ENCODE measurements around the gene FBXL3. TPM values are rescaled to one million over a fixed set of nuclear protein-coding genes. Genes with fewer than 3 reads are reported as not detected.
"Not testable (repeated sequence)": the region's sequence is repeated elsewhere in the genome, so short reads cannot be mapped to it uniquely, and the experiment has no call there.

The FBXL3 gene
- total and polyA plus RNA-seq, 2 donors, result 40.7 to 42.0 TPM

DNA sequence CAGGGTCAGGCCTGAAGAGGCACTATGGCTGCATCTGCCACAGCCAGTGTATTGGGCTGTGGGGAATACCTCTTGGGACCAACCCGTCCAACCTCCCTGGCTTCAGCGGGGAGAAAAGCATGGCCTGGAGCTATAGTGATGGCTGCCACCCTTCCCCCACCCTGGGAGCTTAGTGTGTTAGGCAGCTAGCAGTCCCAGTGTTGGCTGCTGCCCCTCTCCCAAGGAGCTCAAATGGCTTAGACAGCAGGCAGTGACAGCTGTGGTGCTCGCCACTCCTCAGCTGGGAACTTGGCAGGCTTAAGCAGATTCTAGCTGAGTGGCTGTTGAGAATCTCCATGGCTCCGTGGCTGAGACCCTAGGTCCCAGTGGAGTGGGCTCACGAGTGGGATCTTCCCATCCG is 58.9 kb downstream of the FBXL3 start:
- Histone ChIP-seq H3K4me3 (ENCODE audit: low read length in 2 of 2) (no peak overlapping the region), H3K4me1 (ENCODE audit: control insufficient read depth in 2 of 2, insufficient read depth in 2 of 2, low read length in 2 of 2) (peaks cover 0 to 2% of the 10 kb centered on the region in 2 donors), H3K9me3 (ENCODE audit: control insufficient read depth in 2 of 2, insufficient read depth in 1 of 2, low read length in 1 of 2) (no peaks in the 10 kb centered on the region), H3K27ac (ENCODE audit: low read depth in 1 of 2, low read length in 1 of 2) (no peak overlapping the region), H3K27me3 (ENCODE audit: control insufficient read depth in 2 of 2, insufficient read depth in 1 of 2, low read length in 1 of 2) (peaks cover 0 to 3% of the 10 kb centered on the region in 2 donors), H3K36me3 (ENCODE audit: control insufficient read depth in 2 of 2, insufficient read depth in 2 of 2, low read length in 1 of 2) (no peaks in the 10 kb centered on the region)
- no peak for DNase-seq (ENCODE audit: low read depth in 6 of 9, low spot score in 9 of 9)
- WGBS, result 96% methylated on average over 6 of the region's 6 CpGs

DNA sequence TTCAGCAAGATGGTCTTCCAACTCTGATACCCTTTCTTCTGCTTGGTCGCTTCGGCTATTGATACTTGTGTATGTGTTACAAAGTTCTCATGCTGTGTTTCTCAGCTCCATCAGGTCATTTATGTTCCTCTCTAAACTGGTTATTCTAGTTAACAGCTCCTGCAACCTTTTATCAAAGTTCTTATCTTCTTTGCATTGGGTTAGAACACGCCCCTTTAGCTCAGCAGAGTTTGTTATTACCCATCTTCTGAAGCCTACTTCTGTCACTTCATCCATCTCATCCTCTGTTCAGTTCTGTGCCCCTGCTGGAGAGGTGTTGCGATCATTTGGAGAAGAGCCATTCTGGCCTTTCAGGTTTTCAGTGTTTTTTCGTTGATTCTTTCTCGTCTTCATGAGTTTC is 59.9 kb downstream of the FBXL3 start:
- Histone ChIP-seq H3K4me3 (ENCODE audit: low read length in 2 of 2) (no peak overlapping the region), H3K27ac (ENCODE audit: low read depth in 1 of 2, low read length in 1 of 2) (no peak overlapping the region), H3K4me1 (ENCODE audit: control insufficient read depth in 2 of 2, insufficient read depth in 2 of 2, low read length in 2 of 2) (peaks cover 0 to 2% of the 10 kb centered on the region in 2 donors), H3K9me3 (ENCODE audit: control insufficient read depth in 2 of 2, insufficient read depth in 1 of 2, low read length in 1 of 2) (no peaks in the 10 kb centered on the region), H3K27me3 (ENCODE audit: control insufficient read depth in 2 of 2, insufficient read depth in 1 of 2, low read length in 1 of 2) (no peaks in the 10 kb centered on the region), H3K36me3 (ENCODE audit: control insufficient read depth in 2 of 2, insufficient read depth in 2 of 2, low read length in 1 of 2) (no peaks in the 10 kb centered on the region)
- 95% methylated on average over 6 of the region's 6 CpGs for WGBS
- no peak for DNase-seq (ENCODE audit: low read depth in 6 of 9, low spot score in 9 of 9)

GRCh38 chr13:76965759-76966421 is 61.1 kb downstream of the FBXL3 start:
- no peaks in the 10 kb centered on the region for H3K9me3 ChIP-seq (ENCODE audit: control insufficient read depth in 2 of 2, insufficient read depth in 1 of 2, low read length in 1 of 2)
- no peaks in the 10 kb centered on the region for H3K36me3 ChIP-seq (ENCODE audit: control insufficient read depth in 2 of 2, insufficient read depth in 2 of 2, low read length in 1 of 2)
- WGBS, result 76% methylated on average over 6 of the region's 6 CpGs
- H3K27me3 ChIP-seq (ENCODE audit: control insufficient read depth in 2 of 2, insufficient read depth in 1 of 2, low read length in 1 of 2), result no peaks in the 10 kb centered on the region
- no peak overlapping the region for H3K27ac ChIP-seq (ENCODE audit: low read depth in 1 of 2, low read length in 1 of 2)
- DNase-seq (ENCODE audit: low read depth in 6 of 9, low spot score in 9 of 9), result peak in 1 of 9 donors; percentile 22
- peaks cover 0 to 2% of the 10 kb centered on the region in 2 donors for H3K4me1 ChIP-seq (ENCODE audit: control insufficient read depth in 2 of 2, insufficient read depth in 2 of 2, low read length in 2 of 2)
- no peak overlapping the region for H3K4me3 ChIP-seq (ENCODE audit: low read length in 2 of 2)

GRCh38 chr13:76959734-76960133 is 67.2 kb downstream of the FBXL3 start:
- H3K27ac ChIP-seq (ENCODE audit: low read depth in 1 of 2, low read length in 1 of 2); H3K4me1 ChIP-seq (ENCODE audit: control insufficient read depth in 2 of 2, insufficient read depth in 2 of 2, low read length in 2 of 2); DNase-seq (ENCODE audit: low read depth in 6 of 9, low spot score in 9 of 9); H3K27me3 ChIP-seq (ENCODE audit: control insufficient read depth in 2 of 2, insufficient read depth in 1 of 2, low read length in 1 of 2); H3K4me3 ChIP-seq (ENCODE audit: low read length in 2 of 2); H3K36me3 ChIP-seq (ENCODE audit: control insufficient read depth in 2 of 2, insufficient read depth in 2 of 2, low read length in 1 of 2): not testable (repeated sequence)
- peaks cover 0 to 10% of the 10 kb centered on the region in 2 donors for H3K9me3 ChIP-seq (ENCODE audit: control insufficient read depth in 2 of 2, insufficient read depth in 1 of 2, low read length in 1 of 2)

DNA sequence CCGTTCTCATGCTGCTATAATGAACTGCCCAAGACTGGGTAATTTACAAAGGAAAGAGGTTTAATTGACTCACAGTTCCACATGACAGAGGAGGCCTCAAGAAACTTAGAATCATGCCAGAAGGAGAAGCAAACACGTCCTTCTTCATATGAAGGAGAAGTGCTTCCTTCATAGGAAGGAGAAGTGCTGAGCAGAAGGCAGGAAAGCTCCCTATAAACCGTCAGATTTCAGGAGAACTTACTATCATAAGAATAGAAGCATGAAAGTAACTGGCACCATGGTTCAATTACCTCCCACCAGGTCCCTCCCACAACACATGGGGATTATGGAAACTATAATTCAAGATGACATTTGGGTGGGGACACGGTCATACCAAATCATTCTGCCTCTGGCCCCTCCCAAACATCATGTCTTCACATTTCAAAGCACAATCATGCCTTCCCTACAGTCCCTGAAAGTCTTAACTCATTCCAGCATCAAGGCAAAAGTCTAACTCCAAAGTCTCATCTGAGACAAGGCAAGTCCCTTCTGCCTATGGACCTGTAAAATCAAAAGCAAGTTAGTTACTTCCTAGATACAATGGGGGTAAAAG is 68.0 kb downstream of the FBXL3 start:
- no peak overlapping the region for H3K4me3 ChIP-seq (ENCODE audit: low read length in 2 of 2)
- WGBS, result 89% methylated on average over 4 of the region's 4 CpGs
- H3K9me3 ChIP-seq (ENCODE audit: control insufficient read depth in 2 of 2, insufficient read depth in 1 of 2, low read length in 1 of 2), result peaks cover 0 to 10% of the 10 kb centered on the region in 2 donors
- H3K27me3 ChIP-seq (ENCODE audit: control insufficient read depth in 2 of 2, insufficient read depth in 1 of 2, low read length in 1 of 2), result no peaks in the 10 kb centered on the region
- H3K36me3 ChIP-seq (ENCODE audit: control insufficient read depth in 2 of 2, insufficient read depth in 2 of 2, low read length in 1 of 2), result no peaks in the 10 kb centered on the region
- H3K4me1 ChIP-seq (ENCODE audit: control insufficient read depth in 2 of 2, insufficient read depth in 2 of 2, low read length in 2 of 2), result no peaks in the 10 kb centered on the region
- no peak for DNase-seq (ENCODE audit: low read depth in 6 of 9, low spot score in 9 of 9)
- no peak overlapping the region for H3K27ac ChIP-seq (ENCODE audit: low read depth in 1 of 2, low read length in 1 of 2)

- WGBS, result 94% methylated on average over 5 of the region's 5 CpGs
- no peaks in the 10 kb centered on the region for H3K4me1 ChIP-seq (ENCODE audit: control insufficient read depth in 2 of 2, insufficient read depth in 2 of 2, low read length in 2 of 2)
- H3K4me3 ChIP-seq (ENCODE audit: low read length in 2 of 2), result no peak overlapping the region
- H3K36me3 ChIP-seq (ENCODE audit: control insufficient read depth in 2 of 2, insufficient read depth in 2 of 2, low read length in 1 of 2), result no peaks in the 10 kb centered on the region
- H3K27ac ChIP-seq (ENCODE audit: low read depth in 1 of 2, low read length in 1 of 2), result no peak overlapping the region
- no peak for DNase-seq (ENCODE audit: low read depth in 6 of 9, low spot score in 9 of 9)
- H3K9me3 ChIP-seq (ENCODE audit: control insufficient read depth in 2 of 2, insufficient read depth in 1 of 2, low read length in 1 of 2), result peaks cover 0 to 10% of the 10 kb centered on the region in 2 donors
- no peaks in the 10 kb centered on the region for H3K27me3 ChIP-seq (ENCODE audit: control insufficient read depth in 2 of 2, insufficient read depth in 1 of 2, low read length in 1 of 2)
These were observed 71.3 kb downstream of the FBXL3 start for GRCh38 chr13:76955661-76956060.

Other genes with a start within 250 kb of the FBXL3 start
- 16.7 TPM for gene KCTD12, start 140.8 kb downstream of the FBXL3 start, total RNA-seq
- gene KCTD12, start 140.8 kb downstream of the FBXL3 start, polyA plus RNA-seq, result 35.4 TPM
- gene ACOD1, start 78.6 kb downstream of the FBXL3 start, total RNA-seq, result not detected
- gene ACOD1, start 78.6 kb downstream of the FBXL3 start, polyA plus RNA-seq, result 0.02 TPM
- 29.1 TPM for gene CLN5, start 35.1 kb downstream of the FBXL3 start, total RNA-seq
- gene CLN5, start 35.1 kb downstream of the FBXL3 start, polyA plus RNA-seq, result 30.6 TPM